WTC11 (cell line): ENCODE results near the gene USP48. TPM values are rescaled to one million over a fixed set of nuclear protein-coding genes. Genes with fewer than 3 reads are reported as not detected.
A peak's percentile ranks its signal among the peaks of the same experiment; 100 is the strongest.

Experiments
- ATAC-seq: fragments of 200-7000 bp; cut with Tn5 transposase; 2 replicates; pipeline ENCODE4 v1.10.0; 2021; ENCODE audit warnings: mild to moderate bottlenecking, moderate library complexity
- CTCF ChIA-PET: fragments of 300-600 bp; sonication (Branson Sonifier 250); formaldehyde crosslinking; loops from one replicate; lab custom pipeline; 2021; ENCODE audit warnings: antibody characterized with exemption; lab: Charles Lee
- POLR2A ChIA-PET: fragments of 350-600 bp; sonication (Branson Sonifier 250); formaldehyde crosslinking; loops from one replicate; lab custom pipeline; 2021; ENCODE audit warnings: antibody characterized with exemption; lab: Charles Lee
- DNase-seq: peaks from one replicate; pipeline ENCODE4 v3.0.0; 2021; ENCODE audit warnings: low spot score
- H3K27ac Mint-ChIP-seq: 2 replicates; pipeline ENCODE4 v1.8.0; 2021; ENCODE audit warnings: mixed read lengths
- H3K27me3 Mint-ChIP-seq: 2 replicates; pipeline ENCODE4 v1.8.0; 2021; ENCODE audit warnings: low read depth, mild to moderate bottlenecking, moderate library complexity, mixed read lengths
- H3K36me3 Mint-ChIP-seq: 2 replicates; pipeline ENCODE4 v1.8.0; 2021; ENCODE audit warnings: mixed read lengths
- H3K4me1 Mint-ChIP-seq: 2 replicates; pipeline ENCODE4 v1.8.0; 2022; ENCODE audit warnings: mixed read lengths
- H3K4me3 Mint-ChIP-seq: 2 replicates; pipeline ENCODE4 v1.8.0; 2021; ENCODE audit warnings: mild to moderate bottlenecking, moderate library complexity, mixed read lengths
- H3K9me3 Mint-ChIP-seq: 2 replicates; pipeline ENCODE4 v1.8.0; 2021; ENCODE audit warnings: mixed read lengths
- AR ChIP-seq: fragments of 250-450 bp; sonication (Bioruptor Pico); IDR thresholded peaks from 2 replicates; pipeline ENCODE4 v1.9.0; 2021; ENCODE audit warnings: mild to moderate bottlenecking
- ATF3 ChIP-seq: sonication (generic); formaldehyde crosslinking; conservative IDR thresholded peaks from 2 replicates; pipeline ENCODE4 v1.8.1; 2022; ENCODE audit warnings: mild to moderate bottlenecking, missing genetic modification reagents
- CTCF ChIP-seq: fragments of 200-600 bp; IDR thresholded peaks from 2 replicates; pipeline ENCODE4 v1.8.0; 2022; ENCODE audit warnings: antibody characterized with exemption
- E2F1 ChIP-seq: sonication (generic); formaldehyde crosslinking; IDR thresholded peaks from 2 replicates; pipeline ENCODE4 v1.8.0; 2022; ENCODE audit warnings: mild to moderate bottlenecking, missing genetic modification reagents
- ETV6 ChIP-seq: sonication (generic); formaldehyde crosslinking; IDR thresholded peaks from 2 replicates; pipeline ENCODE4 v1.8.1; 2022; ENCODE audit warnings: mild to moderate bottlenecking, missing genetic modification reagents
- FOXP1 ChIP-seq: sonication (generic); formaldehyde crosslinking; IDR thresholded peaks from 2 replicates; pipeline ENCODE4 v1.8.0; 2022; ENCODE audit warnings: missing genetic modification reagents, mild to moderate bottlenecking, moderate library complexity, borderline replicate concordance
- IRF1 ChIP-seq: sonication (generic); formaldehyde crosslinking; IDR thresholded peaks from 2 replicates; pipeline ENCODE4 v1.8.0; 2023; ENCODE audit warnings: missing genetic modification reagents
- MLX ChIP-seq: sonication (generic); formaldehyde crosslinking; IDR thresholded peaks from 2 replicates; pipeline ENCODE4 v1.8.1; 2023; ENCODE audit warnings: mild to moderate bottlenecking, missing genetic modification reagents, moderate library complexity
- MYBL2 ChIP-seq: sonication (generic); formaldehyde crosslinking; IDR thresholded peaks from 2 replicates; pipeline ENCODE4 v1.8.1; 2023; ENCODE audit warnings: mild to moderate bottlenecking, moderate library complexity, missing genetic modification reagents
- NR1H2 ChIP-seq: sonication (generic); formaldehyde crosslinking; IDR thresholded peaks from 2 replicates; pipeline ENCODE4 v1.9.0; 2021; ENCODE audit warnings: mild to moderate bottlenecking, moderate library complexity, missing genetic modification reagents
- RELA ChIP-seq: sonication (generic); formaldehyde crosslinking; IDR thresholded peaks from 2 replicates; pipeline ENCODE4 v1.8.1; 2022; ENCODE audit warnings: missing genetic modification reagents, mild to moderate bottlenecking, borderline replicate concordance
- SMAD3 ChIP-seq: sonication (generic); formaldehyde crosslinking; IDR thresholded peaks from 2 replicates; pipeline ENCODE4 v1.8.0; 2022; ENCODE audit warnings: missing genetic modification reagents, mild to moderate bottlenecking, borderline replicate concordance
- ZNF219 ChIP-seq: sonication (generic); formaldehyde crosslinking; IDR thresholded peaks from 2 replicates; pipeline ENCODE4 v1.8.0; 2023; ENCODE audit warnings: missing genetic modification reagents, mild to moderate bottlenecking, borderline replicate concordance
- ZSCAN18 ChIP-seq: fragments of 250-450 bp; sonication (Bioruptor Pico); IDR thresholded peaks from 2 replicates; pipeline ENCODE4 v2.1.2; 2022; ENCODE audit warnings: mild to moderate bottlenecking, moderate library complexity
- total RNA-seq: library from RNA; stranded (reverse); gene quantifications from 3 replicates; pipeline ENCODE4 v1.2.3, GENCODE V29; 2021

Gene USP48
- total RNA-seq, 1 experiment from 2014 or later, result 86.9 TPM

GRCh38 chr1:21633992-21634805, 148.8 kb downstream of the USP48 start:
- DNase-seq (no peak), ATAC-seq (no peak)
- ChIA-PET POLR2A (interaction anchor here (0.6 kb wide), 1 partner anchor 27 kb away, joined by 3 read pairs; no protein-coding TSS in a partner anchor), CTCF (no interaction called here)
- H3K9me3 Mint-ChIP-seq, result no peaks in the 10 kb centered on the region
- no peak for TF ChIP-seq FOXP1
- TF ChIP-seq ZNF219 (CRISPR knock-in tag), result no peak
- TF ChIP-seq AR (CRISPR knock-in tag), result no peak
- no peak for TF ChIP-seq ETV6 (CRISPR knock-in tag)
- no peak for TF ChIP-seq CTCF
- no peak for TF ChIP-seq MLX
- no peak for TF ChIP-seq SMAD3 (CRISPR knock-in tag)
- TF ChIP-seq NR1H2 (CRISPR knock-in tag), result no peak
- no peak for TF ChIP-seq IRF1 (CRISPR knock-in tag)
- TF ChIP-seq MYBL2 (CRISPR knock-in tag), result no peak
- no peak for TF ChIP-seq RELA (CRISPR knock-in tag)
- TF ChIP-seq ZSCAN18 (CRISPR knock-in tag), result no peak
- TF ChIP-seq E2F1 (CRISPR knock-in tag), result no peak
- TF ChIP-seq ATF3 (CRISPR knock-in tag), result no peak
- peaks cover 30% of the 10 kb centered on the region for H3K4me1 Mint-ChIP-seq
- H3K36me3 Mint-ChIP-seq, result no peaks in the 10 kb centered on the region
- no peak overlapping the region for H3K4me3 Mint-ChIP-seq
- no peaks in the 10 kb centered on the region for H3K27me3 Mint-ChIP-seq
- H3K27ac Mint-ChIP-seq, result peak overlapping the region; percentile 53; the same call in 1 of the 2 replicates
